Trophoblast cell (in vitro differentiated cells and primary cell): ENCODE measurements around the gene VEPH1.

Experiments used
- DNase-seq, 2 donors: peaks; one replicate each; pipeline ENCODE4 v3.0.0-alpha.2; 2016
- H2AFZ ChIP-seq: 2 replicates; pipeline ENCODE4 v1.6.1; 2013; ENCODE audit warnings: low read length, moderate library complexity, mild to moderate bottlenecking; ENCODE audit not compliant: insufficient read depth, poor library complexity
- H2AK5ac ChIP-seq: 2 replicates; pipeline ENCODE4 v1.6.1; 2013; ENCODE audit warnings: mild to moderate bottlenecking, low read length
- H2BK120ac ChIP-seq: 2 replicates; pipeline ENCODE4 v1.6.1; 2013; ENCODE audit warnings: low read length, mild to moderate bottlenecking, moderate library complexity; ENCODE audit not compliant: insufficient read depth, poor library complexity
- H2BK12ac ChIP-seq: 2 replicates; pipeline ENCODE4 v1.6.1; 2013; ENCODE audit warnings: mild to moderate bottlenecking, low read length, moderate library complexity
- H2BK5ac ChIP-seq: 2 replicates; pipeline ENCODE4 v1.6.1; 2013; ENCODE audit warnings: low read length, low read depth, moderate library complexity, mild to moderate bottlenecking; ENCODE audit not compliant: poor library complexity
- H3K14ac ChIP-seq: 2 replicates; pipeline ENCODE4 v1.6.1; 2013; ENCODE audit warnings: mild to moderate bottlenecking, low read length
- H3K18ac ChIP-seq: 2 replicates; pipeline ENCODE4 v1.6.1; 2013; ENCODE audit warnings: mild to moderate bottlenecking, low read length
- H3K23ac ChIP-seq: 2 replicates; pipeline ENCODE4 v1.6.1; 2013; ENCODE audit warnings: low read length
- H3K27ac ChIP-seq: 2 replicates; pipeline ENCODE4 v1.5.1; 2013; ENCODE audit warnings: low read depth, mild to moderate bottlenecking, inconsistent platforms, low read length, moderate library complexity
- H3K27me3 ChIP-seq: 2 replicates; pipeline ENCODE4 v1.6.1; 2013; ENCODE audit warnings: inconsistent platforms, mild to moderate bottlenecking, low read length, moderate library complexity; ENCODE audit not compliant: insufficient read depth
- H3K36me3 ChIP-seq, 2 experiments: 1 replicate in 1 of 2; 2 replicates in 1 of 2; pipeline ENCODE4 v1.6.1; 2013; ENCODE audit warnings: low read length in 2 of 2, mild to moderate bottlenecking in 2 of 2, moderate library complexity in 1 of 2; ENCODE audit not compliant: insufficient read depth in 2 of 2, control insufficient read depth in 1 of 2
- H3K4ac ChIP-seq: 2 replicates; pipeline ENCODE4 v1.6.1; 2013; ENCODE audit warnings: low read depth, mild to moderate bottlenecking, low read length, moderate library complexity
- H3K4me1 ChIP-seq, 2 experiments: 1 replicate in 1 of 2; 2 replicates in 1 of 2; pipeline ENCODE4 v1.6.1; 2013; ENCODE audit warnings: low read length in 2 of 2, mild to moderate bottlenecking in 2 of 2, moderate library complexity in 1 of 2; ENCODE audit not compliant: insufficient read depth in 2 of 2, control insufficient read depth in 1 of 2
- H3K4me2 ChIP-seq: 2 replicates; pipeline ENCODE4 v1.6.1; 2013; ENCODE audit warnings: inconsistent platforms, mild to moderate bottlenecking, low read length, moderate library complexity
- H3K4me3 ChIP-seq: 2 replicates; pipeline ENCODE4 v1.5.1; 2013; ENCODE audit warnings: mild to moderate bottlenecking, low read depth, low read length, inconsistent platforms
- H3K79me1 ChIP-seq: one replicate; pipeline ENCODE4 v1.6.1; 2013; ENCODE audit warnings: low read length
- H3K79me2 ChIP-seq: 2 replicates; pipeline ENCODE4 v1.6.1; 2013; ENCODE audit warnings: low read length, mild to moderate bottlenecking; ENCODE audit not compliant: control insufficient read depth, insufficient read depth, poor library complexity
- H3K9ac ChIP-seq: 2 replicates; pipeline ENCODE4 v1.6.1; 2013; ENCODE audit warnings: mild to moderate bottlenecking, low read length
- H3K9me3 ChIP-seq: 2 replicates; pipeline ENCODE4 v1.6.1; 2013; ENCODE audit warnings: low read depth, mild to moderate bottlenecking, control low read depth, inconsistent platforms, low read length; ENCODE audit not compliant: insufficient read depth
- H4K12ac ChIP-seq: 2 replicates; pipeline ENCODE4 v1.6.1; 2013; ENCODE audit warnings: low read depth, mild to moderate bottlenecking, low read length, moderate library complexity
- H4K8ac ChIP-seq: 2 replicates; pipeline ENCODE4 v1.6.1; 2013; ENCODE audit warnings: low read depth, mild to moderate bottlenecking, low read length, moderate library complexity
- H4K91ac ChIP-seq: one replicate; pipeline ENCODE4 v1.6.1; 2013; ENCODE audit warnings: low read depth, mild to moderate bottlenecking, low read length, moderate library complexity
- WGBS: extraction: QIAGEN DNeasy Blood & Tissue Kit; methylation state at CpG from one replicate; pipeline ENCODE4 v1.1.7; 2013; ENCODE audit warnings: missing lambda C conversion rate; ENCODE audit not compliant: insufficient read length, insufficient coverage; ENCODE audit errors: extremely low coverage; 5-methylcytosine and 5-hydroxymethylcytosine counted together

The VEPH1 gene

DNA sequence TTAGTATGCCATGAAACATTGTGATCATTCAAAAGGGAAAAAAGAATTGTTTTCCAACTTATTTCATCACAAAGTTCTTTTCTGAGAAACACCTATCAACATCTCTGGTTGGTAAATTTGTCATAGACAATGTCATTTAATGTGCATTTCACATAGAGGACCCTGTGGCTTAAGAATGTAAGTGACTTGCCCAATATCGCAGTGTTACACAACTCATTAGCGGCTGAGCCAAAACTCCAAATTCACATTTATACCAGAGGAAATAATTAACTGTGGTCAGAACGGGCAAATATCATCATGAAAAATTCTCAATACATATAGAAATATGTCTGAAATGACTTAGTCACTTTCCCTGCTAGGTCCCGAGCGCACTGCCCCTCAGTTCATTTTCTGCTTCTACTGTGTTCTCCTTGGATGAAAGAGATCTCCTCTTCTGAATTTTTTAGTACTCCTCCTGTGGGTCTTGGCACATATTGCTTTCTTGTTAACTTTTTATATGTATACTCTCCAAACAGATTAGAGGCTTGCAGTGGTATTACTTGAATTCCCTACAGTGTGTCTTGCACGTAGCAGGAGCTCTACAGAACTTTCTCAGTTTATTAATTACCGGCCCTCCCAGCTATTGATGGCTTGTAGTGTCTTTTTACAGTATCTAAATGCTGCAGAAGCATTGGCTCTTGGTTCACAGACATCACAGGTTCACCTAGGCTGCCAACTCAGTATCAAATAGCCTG lies 33.5 kb downstream of the VEPH1 start:
- no peak overlapping the region for H4K8ac ChIP-seq
- H3K4me1 ChIP-seq: no peaks in the 10 kb centered on the region
- H4K91ac ChIP-seq: no peak overlapping the region
- H3K14ac ChIP-seq: no peak overlapping the region
- H3K9me3 ChIP-seq: no peaks in the 10 kb centered on the region
- no peaks in the 10 kb centered on the region for H3K36me3 ChIP-seq
- H3K18ac ChIP-seq: no peak overlapping the region
- H3K27ac ChIP-seq: no peak overlapping the region
- H2AK5ac ChIP-seq: no peak overlapping the region
- no peak for DNase-seq
- H2BK120ac ChIP-seq: no peak overlapping the region
- no peak overlapping the region for H2AFZ ChIP-seq
- H3K23ac ChIP-seq: no peak overlapping the region
- no peak overlapping the region for H3K4ac ChIP-seq
- H3K4me2 ChIP-seq: no peak overlapping the region
- WGBS: no CpG with 5 or more reads among the region's 7 CpGs
- H4K12ac ChIP-seq: no peak overlapping the region
- no peak overlapping the region for H3K9ac ChIP-seq
- H3K79me1 ChIP-seq: no peaks in the 10 kb centered on the region
- H3K4me3 ChIP-seq: no peak overlapping the region
- no peaks in the 10 kb centered on the region for H3K79me2 ChIP-seq
- no peaks in the 10 kb centered on the region for H3K27me3 ChIP-seq
- no peak overlapping the region for H2BK12ac ChIP-seq
- no peak overlapping the region for H2BK5ac ChIP-seq

DNA sequence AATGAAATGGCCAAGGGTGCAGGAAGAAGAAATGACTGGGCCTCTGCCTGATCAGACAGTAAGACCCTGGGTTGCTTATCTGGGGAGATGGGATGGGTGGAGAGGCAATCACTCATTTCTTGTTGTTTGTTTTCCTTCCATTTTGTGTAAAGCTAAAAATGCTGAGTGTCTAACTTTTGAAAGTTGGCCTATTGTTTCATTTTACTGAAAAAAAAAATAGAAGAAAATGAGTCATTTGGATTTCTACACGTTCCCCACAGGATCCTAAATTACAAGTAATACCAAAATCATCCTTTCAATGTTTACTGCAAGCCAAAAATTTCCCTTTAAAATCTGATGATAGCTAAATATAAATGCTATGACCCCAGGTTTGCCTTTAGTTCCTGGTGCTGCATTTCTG lies 36.0 kb downstream of the VEPH1 start:
- no peaks in the 10 kb centered on the region for H3K4me1 ChIP-seq
- no peak overlapping the region for H3K23ac ChIP-seq
- no peak overlapping the region for H3K4me3 ChIP-seq
- H3K4me2 ChIP-seq: no peak overlapping the region
- H2BK12ac ChIP-seq: no peak overlapping the region
- H2BK5ac ChIP-seq: no peak overlapping the region
- no peaks in the 10 kb centered on the region for H3K79me2 ChIP-seq
- H3K27ac ChIP-seq: no peak overlapping the region
- no peak overlapping the region for H3K9ac ChIP-seq
- no peak overlapping the region for H3K14ac ChIP-seq
- H2BK120ac ChIP-seq: no peak overlapping the region
- no peak for DNase-seq
- no peak overlapping the region for H2AFZ ChIP-seq
- H3K4ac ChIP-seq: no peak overlapping the region
- no peaks in the 10 kb centered on the region for H3K79me1 ChIP-seq
- WGBS: no CpG with 5 or more reads among the region's 1 CpG
- H4K12ac ChIP-seq: no peak overlapping the region
- H4K8ac ChIP-seq: no peak overlapping the region
- no peaks in the 10 kb centered on the region for H3K9me3 ChIP-seq
- no peak overlapping the region for H4K91ac ChIP-seq
- H3K36me3 ChIP-seq: no peaks in the 10 kb centered on the region
- no peaks in the 10 kb centered on the region for H3K27me3 ChIP-seq
- no peak overlapping the region for H2AK5ac ChIP-seq
- H3K18ac ChIP-seq: no peak overlapping the region

DNA sequence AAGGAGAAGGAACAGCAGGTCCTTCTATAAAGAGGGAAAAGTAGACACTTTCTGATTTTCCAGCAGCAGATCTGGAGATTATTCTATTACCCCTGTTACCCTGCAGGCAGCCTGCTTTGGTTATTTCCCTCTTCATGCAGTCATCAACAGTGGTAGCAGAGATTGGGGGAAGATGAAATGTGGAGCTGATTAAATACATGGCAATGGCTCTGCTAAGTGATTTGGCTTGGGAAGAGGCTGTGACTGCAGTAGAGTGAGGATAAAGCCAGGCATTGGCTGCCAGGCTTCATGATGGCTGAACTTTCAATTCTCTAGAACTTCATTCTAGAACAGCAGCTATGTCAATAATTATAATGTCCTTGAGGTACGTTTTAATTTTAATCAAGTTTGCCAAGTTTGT lies 37.5 kb downstream of the VEPH1 start:
- no peak overlapping the region for H2AK5ac ChIP-seq
- no peak overlapping the region for H2BK5ac ChIP-seq
- H3K9me3 ChIP-seq: no peaks in the 10 kb centered on the region
- H3K18ac ChIP-seq: no peak overlapping the region
- H3K79me1 ChIP-seq: no peaks in the 10 kb centered on the region
- H3K14ac ChIP-seq: no peak overlapping the region
- H3K4ac ChIP-seq: no peak overlapping the region
- H3K9ac ChIP-seq: no peak overlapping the region
- H3K79me2 ChIP-seq: no peaks in the 10 kb centered on the region
- H3K27me3 ChIP-seq: no peaks in the 10 kb centered on the region
- H4K8ac ChIP-seq: no peak overlapping the region
- no CpG with 5 or more reads among the region's 1 CpG for WGBS
- no peak overlapping the region for H3K23ac ChIP-seq
- H4K91ac ChIP-seq: no peak overlapping the region
- H4K12ac ChIP-seq: no peak overlapping the region
- H3K4me1 ChIP-seq: no peaks in the 10 kb centered on the region
- H3K36me3 ChIP-seq: no peaks in the 10 kb centered on the region
- no peak overlapping the region for H3K4me3 ChIP-seq
- H3K4me2 ChIP-seq: no peak overlapping the region
- H3K27ac ChIP-seq: no peak overlapping the region
- H2BK120ac ChIP-seq: no peak overlapping the region
- no peak overlapping the region for H2AFZ ChIP-seq
- no peak overlapping the region for H2BK12ac ChIP-seq
- no peak for DNase-seq

DNA sequence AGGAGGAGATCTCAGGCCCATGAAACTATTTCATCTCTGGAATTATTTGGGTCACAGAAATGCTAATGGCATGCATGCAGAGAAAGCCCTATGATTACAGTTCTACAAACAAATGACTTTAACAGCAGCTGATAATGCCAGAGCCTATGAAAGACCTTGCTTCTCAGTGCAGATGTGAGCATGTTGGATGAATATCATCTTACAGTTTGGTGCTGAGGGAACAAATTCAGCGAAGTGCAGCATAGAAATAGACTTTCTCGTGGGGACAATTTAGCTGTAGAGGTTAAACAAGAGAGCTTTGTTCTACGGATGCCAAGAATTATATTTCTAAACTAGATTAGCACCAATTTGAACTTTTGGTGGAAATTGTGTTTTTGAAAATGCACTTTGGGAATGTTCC lies 38.9 kb downstream of the VEPH1 start:
- H3K4me3 ChIP-seq: no peak overlapping the region
- no peaks in the 10 kb centered on the region for H3K79me2 ChIP-seq
- no peak overlapping the region for H2AFZ ChIP-seq
- no peak overlapping the region for H4K91ac ChIP-seq
- no peak overlapping the region for H4K12ac ChIP-seq
- no peak overlapping the region for H3K9ac ChIP-seq
- no CpG with 5 or more reads among the region's 3 CpGs for WGBS
- no peak overlapping the region for H3K18ac ChIP-seq
- no peaks in the 10 kb centered on the region for H3K79me1 ChIP-seq
- H2BK120ac ChIP-seq: no peak overlapping the region
- H3K36me3 ChIP-seq: no peaks in the 10 kb centered on the region
- H3K27me3 ChIP-seq: no peaks in the 10 kb centered on the region
- no peaks in the 10 kb centered on the region for H3K4me1 ChIP-seq
- H2AK5ac ChIP-seq: no peak overlapping the region
- no peak overlapping the region for H3K27ac ChIP-seq
- H3K4me2 ChIP-seq: no peak overlapping the region
- no peak overlapping the region for H3K23ac ChIP-seq
- H4K8ac ChIP-seq: no peak overlapping the region
- H3K14ac ChIP-seq: no peak overlapping the region
- no peak overlapping the region for H2BK12ac ChIP-seq
- no peak for DNase-seq
- no peak overlapping the region for H2BK5ac ChIP-seq
- H3K9me3 ChIP-seq: no peaks in the 10 kb centered on the region
- H3K4ac ChIP-seq: no peak overlapping the region
